Colonic mucosa (tissue), 4 donors: ENCODE measurements around the gene C3orf22. TPM values are rescaled to one million over a fixed set of nuclear protein-coding genes. Genes with fewer than 3 reads are reported as not detected.

Source experiments
- DNase-seq: peaks from one replicate; pipeline ENCODE4 v3.0.0-alpha.2; 2020
- H3K27ac ChIP-seq: fragments of 200-600 bp; one replicate; pipeline ENCODE4 v1.8.0; 2021
- H3K27me3 ChIP-seq: fragments of 200-600 bp; one replicate; pipeline ENCODE4 v1.8.0; 2021
- H3K36me3 ChIP-seq: fragments of 200-600 bp; one replicate; pipeline ENCODE4 v1.8.0; 2021
- H3K4me1 ChIP-seq: fragments of 200-600 bp; one replicate; pipeline ENCODE4 v1.8.0; 2021; ENCODE audit warnings: mild to moderate bottlenecking
- H3K4me3 ChIP-seq: fragments of 200-600 bp; one replicate; pipeline ENCODE4 v1.8.0; 2021
- H3K9ac ChIP-seq, 2 donors: one replicate each; pipeline ENCODE4 v1.7.0; 2013; ENCODE audit warnings: control low read depth in 2 of 2, low read depth in 2 of 2, low read length in 2 of 2
- H3K9me3 ChIP-seq: fragments of 200-600 bp; one replicate; pipeline ENCODE4 v1.8.0; 2021
- intact Hi-C: fragments of 100-400 bp; cut with DNase I; formaldehyde crosslinking; loops from one replicate; pipeline ENCODE4 v1.14.1; 2022
- total RNA-seq, 2 donors: library from RNA; stranded (reverse); fragmentation: NEBNext Ultra II Directional in 1 of 2; extraction: Animal tissue kit (Norgen Biotek cat#: 25700) in 1 of 2; gene quantifications; one replicate each; pipeline ENCODE4 v1.2.1, GENCODE V29; 2021
- TF ChIP-seq, protein P1 (sequence below): fragments of 200-600 bp; IDR thresholded peaks from one replicate; pipeline ENCODE4 v1.8.0; 2022; ENCODE audit warnings: antibody characterized with exemption, mild to moderate bottlenecking
- donor health status: healthy.
- donor health status: DM: no; HTN: no; CAD: no.
- donor health status: DM: no; HTN: no; CAD: no.

C3orf22 gene
- total RNA-seq, 2 donors from 2014 or later, result not detected

DNA sequence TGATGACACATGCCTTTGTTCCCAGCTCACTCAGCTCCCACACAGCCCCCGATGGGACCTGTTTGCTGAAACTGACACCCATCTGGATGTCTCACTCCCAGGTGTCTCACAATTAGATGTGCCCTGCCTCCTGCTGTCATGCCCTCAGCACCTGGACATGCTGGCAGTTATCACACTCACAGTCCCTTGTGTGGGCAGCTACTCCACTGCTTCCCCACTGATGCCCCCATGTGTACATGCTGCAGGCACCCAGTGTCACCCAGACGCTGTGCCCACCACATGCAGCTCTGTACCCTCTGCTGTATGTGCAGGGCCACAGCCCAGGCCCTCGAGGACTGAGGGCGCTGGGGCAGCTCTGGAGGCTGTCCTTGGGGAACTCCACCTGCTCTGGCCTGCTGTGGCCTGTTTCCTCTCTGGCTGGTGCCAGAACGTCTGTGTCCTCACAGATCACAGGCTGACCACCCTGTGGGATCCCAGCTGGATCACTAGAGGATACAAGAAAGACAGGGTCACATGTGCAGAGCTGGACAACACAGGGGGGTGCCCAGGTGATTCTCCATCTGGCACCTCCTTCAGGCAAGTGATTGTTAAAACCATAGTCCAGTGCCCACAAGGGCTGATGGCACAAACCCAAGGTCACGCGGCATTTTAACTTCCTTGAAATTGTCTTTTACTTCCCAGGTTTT, 14.0 kb downstream of the C3orf22 start:
- Histone ChIP-seq H3K4me1 (no peaks in the 10 kb centered on the region), H3K36me3 (no peaks in the 10 kb centered on the region), H3K9ac (no peak overlapping the region), H3K27me3 (no peaks in the 10 kb centered on the region), H3K4me3 (no peak overlapping the region), H3K27ac (no peak overlapping the region), H3K9me3 (no peaks in the 10 kb centered on the region)
- DNase-seq, result peak; percentile 13
- intact Hi-C loops, result no loop called here
- TF ChIP-seq, protein P1, sequence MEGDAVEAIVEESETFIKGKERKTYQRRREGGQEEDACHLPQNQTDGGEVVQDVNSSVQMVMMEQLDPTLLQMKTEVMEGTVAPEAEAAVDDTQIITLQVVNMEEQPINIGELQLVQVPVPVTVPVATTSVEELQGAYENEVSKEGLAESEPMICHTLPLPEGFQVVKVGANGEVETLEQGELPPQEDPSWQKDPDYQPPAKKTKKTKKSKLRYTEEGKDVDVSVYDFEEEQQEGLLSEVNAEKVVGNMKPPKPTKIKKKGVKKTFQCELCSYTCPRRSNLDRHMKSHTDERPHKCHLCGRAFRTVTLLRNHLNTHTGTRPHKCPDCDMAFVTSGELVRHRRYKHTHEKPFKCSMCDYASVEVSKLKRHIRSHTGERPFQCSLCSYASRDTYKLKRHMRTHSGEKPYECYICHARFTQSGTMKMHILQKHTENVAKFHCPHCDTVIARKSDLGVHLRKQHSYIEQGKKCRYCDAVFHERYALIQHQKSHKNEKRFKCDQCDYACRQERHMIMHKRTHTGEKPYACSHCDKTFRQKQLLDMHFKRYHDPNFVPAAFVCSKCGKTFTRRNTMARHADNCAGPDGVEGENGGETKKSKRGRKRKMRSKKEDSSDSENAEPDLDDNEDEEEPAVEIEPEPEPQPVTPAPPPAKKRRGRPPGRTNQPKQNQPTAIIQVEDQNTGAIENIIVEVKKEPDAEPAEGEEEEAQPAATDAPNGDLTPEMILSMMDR, result no peak

DNA sequence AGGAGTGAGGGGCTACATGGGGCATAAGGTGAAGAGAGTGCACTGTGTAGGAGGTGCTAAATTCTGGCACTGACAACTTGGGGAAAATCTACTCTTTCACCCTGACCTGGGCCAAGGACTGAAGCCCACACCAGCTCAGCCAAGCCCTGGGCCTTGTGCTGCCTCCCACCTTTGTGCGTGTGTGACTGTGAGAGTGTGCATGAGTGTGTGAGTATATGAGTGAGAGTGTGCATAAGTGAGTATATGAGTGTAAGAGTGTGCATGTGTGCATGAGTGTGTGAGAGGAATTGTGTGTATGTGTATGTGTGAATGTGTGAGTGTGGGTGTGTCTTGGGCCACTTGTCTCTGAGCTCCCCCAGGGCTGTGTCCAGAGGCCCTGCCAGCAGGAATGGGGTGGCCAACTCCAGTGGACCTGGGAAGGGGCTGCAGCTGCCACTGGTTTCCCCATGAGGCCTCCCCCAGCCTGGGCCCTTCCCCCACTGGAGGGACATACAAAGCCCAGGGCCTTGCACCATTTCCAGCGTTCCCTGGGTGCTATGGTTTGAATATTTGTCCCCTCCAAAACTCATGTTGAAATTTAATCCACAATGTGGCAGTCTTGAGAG, 15.2 kb downstream of the C3orf22 start:
- intact Hi-C loops, result no loop called here

DNA sequence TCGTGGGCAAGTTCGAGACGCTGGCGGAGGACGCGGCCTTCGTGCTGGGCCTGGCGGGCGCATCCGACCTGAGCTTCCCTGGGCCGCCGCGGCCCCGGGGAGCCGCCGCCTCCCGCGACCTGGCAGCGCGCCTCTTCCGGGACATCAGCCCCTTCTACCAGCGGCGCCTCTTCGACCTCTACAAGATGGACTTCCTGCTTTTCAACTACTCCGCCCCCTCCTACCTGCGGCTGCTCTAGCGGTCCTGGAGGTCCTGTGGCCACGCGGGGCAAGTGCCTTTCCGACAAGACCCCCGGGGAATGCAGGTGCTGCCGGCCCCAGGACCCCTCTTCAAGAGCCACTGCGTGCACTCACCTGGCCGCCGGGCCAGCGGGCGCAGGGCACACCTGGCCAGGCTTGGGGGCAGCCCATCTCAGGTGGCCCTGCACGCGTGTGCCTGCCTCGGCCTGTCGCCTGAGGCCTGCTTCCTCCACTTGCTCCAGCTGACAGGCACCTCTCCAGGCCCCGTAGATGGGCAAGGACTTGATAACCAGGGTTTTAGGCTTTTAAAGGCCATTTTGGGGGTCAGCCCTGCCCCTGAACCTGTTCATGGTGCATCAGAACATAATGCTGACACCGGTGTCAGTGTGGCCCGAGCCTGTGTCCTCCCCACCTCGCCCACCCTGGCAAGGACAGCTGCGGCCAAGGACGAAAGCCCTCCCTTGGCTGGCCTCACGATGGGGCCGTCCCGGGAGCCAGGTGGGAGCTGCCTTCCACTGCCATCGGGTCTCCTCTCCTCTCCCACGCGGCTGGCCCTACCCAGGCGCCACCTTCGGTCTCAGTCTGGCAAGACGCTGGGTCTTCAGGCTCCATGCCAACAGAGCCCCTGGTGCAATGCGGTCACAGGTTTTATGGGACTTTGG, 16.1 kb downstream of the C3orf22 start:
- DNase-seq, result peak; percentile 11
- no peaks in the 10 kb centered on the region for H3K27me3 ChIP-seq
- H3K4me3 ChIP-seq, result no peak overlapping the region
- no peak overlapping the region for H3K9ac ChIP-seq
- no peaks in the 10 kb centered on the region for H3K36me3 ChIP-seq
- no peaks in the 10 kb centered on the region for H3K9me3 ChIP-seq
- H3K27ac ChIP-seq, result no peak overlapping the region
- intact Hi-C loops, result no loop called here
- TF ChIP-seq, protein P1, result no peak
- no peaks in the 10 kb centered on the region for H3K4me1 ChIP-seq

More for the DNA sequence above, 15.2 kb downstream of the C3orf22 start:
- no peaks in the 10 kb centered on the region for H3K27me3 ChIP-seq
- H3K27ac ChIP-seq, result no peak overlapping the region
- no peaks in the 10 kb centered on the region for H3K4me1 ChIP-seq
- H3K4me3 ChIP-seq, result no peak overlapping the region
- DNase-seq, result peak; percentile 11
- no peaks in the 10 kb centered on the region for H3K9me3 ChIP-seq
- TF ChIP-seq, protein P1, result no peak
- no peaks in the 10 kb centered on the region for H3K36me3 ChIP-seq
- H3K9ac ChIP-seq, result no peak overlapping the region

DNA sequence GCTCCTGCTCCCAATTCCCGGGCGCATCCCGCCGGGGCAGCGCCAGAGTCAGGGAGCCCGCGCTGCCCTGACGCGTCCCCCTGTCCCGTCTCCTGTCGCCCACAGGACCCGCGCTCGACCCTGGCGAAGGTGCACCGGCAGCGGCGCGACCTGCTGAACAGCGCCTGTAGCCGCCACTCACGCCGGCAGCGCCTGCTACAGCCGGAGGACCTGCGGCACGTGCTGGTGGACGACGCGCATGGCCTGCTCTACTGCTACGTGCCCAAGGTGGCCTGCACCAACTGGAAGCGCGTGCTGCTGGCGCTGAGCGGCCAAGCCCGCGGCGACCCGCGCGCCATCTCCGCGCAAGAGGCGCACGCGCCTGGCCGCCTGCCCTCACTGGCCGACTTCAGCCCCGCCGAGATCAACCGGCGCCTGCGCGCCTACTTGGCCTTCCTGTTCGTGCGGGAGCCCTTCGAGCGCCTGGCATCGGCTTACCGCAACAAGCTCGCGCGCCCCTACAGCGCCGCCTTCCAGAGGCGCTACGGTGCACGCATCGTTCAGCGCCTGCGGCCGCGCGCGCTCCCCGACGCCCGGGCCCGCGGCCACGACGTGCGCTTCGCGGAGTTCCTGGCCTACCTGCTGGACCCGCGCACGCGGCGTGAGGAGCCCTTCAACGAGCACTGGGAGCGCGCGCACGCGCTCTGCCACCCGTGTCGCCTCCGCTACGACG, 16.9 kb downstream of the C3orf22 start:
- intact Hi-C loops, result no loop called here
- no peak overlapping the region for H3K27ac ChIP-seq
- no peak overlapping the region for H3K9ac ChIP-seq
- H3K4me3 ChIP-seq, result no peak overlapping the region
- H3K9me3 ChIP-seq, result no peaks in the 10 kb centered on the region
- H3K4me1 ChIP-seq, result no peaks in the 10 kb centered on the region
- TF ChIP-seq, protein P1, result no peak
- H3K36me3 ChIP-seq, result no peaks in the 10 kb centered on the region
- DNase-seq, result peak; percentile 5
- no peaks in the 10 kb centered on the region for H3K27me3 ChIP-seq
